B cell (primary cell): ENCODE data around the gene U2AF2. TPM values are rescaled to one million over a fixed set of nuclear protein-coding genes. Genes with fewer than 3 reads are reported as not detected.
A peak's percentile ranks its signal among the peaks of the same experiment; 100 is the strongest.

Experiments
- ATAC-seq: fragments of 200-7000 bp; cut with Tn5 transposase; one replicate; pipeline ENCODE4 v1.10.0; 2021; ENCODE audit warnings: low read depth, mild to moderate bottlenecking, moderate number of reproducible peaks, moderate library complexity
- CTCF ChIA-PET: fragments of 350-600 bp; sonication (Branson Sonifier 250); formaldehyde crosslinking; loops from one replicate; lab custom pipeline; 2021; ENCODE audit warnings: antibody characterized with exemption, inconsistent platforms; lab: Charles Lee
- POLR2A ChIA-PET: fragments of 350-600 bp; sonication (Branson Sonifier 250); formaldehyde crosslinking; loops from one replicate; lab custom pipeline; 2021; ENCODE audit warnings: antibody characterized with exemption; lab: Charles Lee
- DNase-seq: peaks from one replicate; pipeline ENCODE4 v3.0.0; 2013
- H2AFZ ChIP-seq: 2 replicates; pipeline ENCODE4 v1.6.1; 2012; ENCODE audit warnings: mild to moderate bottlenecking, low read depth, low read length; ENCODE audit not compliant: insufficient read depth, poor library complexity, severe bottlenecking
- H3K27ac ChIP-seq, 2 donors: 1 replicate in 1 of 2; 2 replicates in 1 of 2; pipeline ENCODE4 v1.5.1; 2012 to 2013; ENCODE audit warnings: low read length in 2 of 2, mild to moderate bottlenecking in 2 of 2, moderate library complexity in 1 of 2
- H3K27me3 ChIP-seq, 4 experiments: fragments of 200-600 bp in 1 of 4; sonication (generic) in 1 of 4; replicated peaks in 1 of 4; 1 replicate in 2 of 4; 2 replicates in 2 of 4; pipeline versions ENCODE4 v1.6.1 to v1.7.0; 2013 to 2016; ENCODE audit warnings: low read length in 3 of 4, mild to moderate bottlenecking in 2 of 4, mixed read lengths in 1 of 4, moderate library complexity in 1 of 4; ENCODE audit not compliant: insufficient read depth in 4 of 4, control insufficient read depth in 3 of 4; ENCODE audit errors: control extremely low read depth in 1 of 4
- H3K36me3 ChIP-seq, 2 experiments: replicated peaks in 1 of 2; 1 replicate in 1 of 2; 2 replicates in 1 of 2; pipeline versions ENCODE4 v1.6.1 to v1.7.1; 2013; ENCODE audit warnings: low read length in 1 of 2; ENCODE audit not compliant: insufficient read depth in 2 of 2, control insufficient read depth in 1 of 2; ENCODE audit errors: control extremely low read depth in 1 of 2, extremely low read depth in 1 of 2
- H3K4me1 ChIP-seq, 2 donors: fragments of 200-600 bp in 1 of 2; sonication (generic) in 1 of 2; 1 replicate in 1 of 2; 2 replicates in 1 of 2; pipeline versions ENCODE4 v1.5.1 to v1.6.1; 2013 to 2017; ENCODE audit warnings: low read length in 2 of 2; ENCODE audit not compliant: control insufficient read depth in 2 of 2, insufficient read depth in 2 of 2
- H3K4me2 ChIP-seq: replicated peaks from 2 replicates; pipeline ENCODE3; 2012; ENCODE audit warnings: mild to moderate bottlenecking, low read depth, low read length; ENCODE audit not compliant: poor library complexity, severe bottlenecking
- H3K4me3 ChIP-seq, 5 experiments: fragments of 200-600 bp in 1 of 5; sonication (generic) in 1 of 5; 1 replicate in 3 of 5; 2 replicates in 2 of 5; pipeline versions ENCODE4 v1.5.1 to v1.7.0; 2011 to 2016; ENCODE audit warnings: low read length in 4 of 5, mild to moderate bottlenecking in 4 of 5, low read depth in 2 of 5, control low read depth in 1 of 5, moderate library complexity in 1 of 5; ENCODE audit not compliant: insufficient read depth in 1 of 5; ENCODE audit errors: control extremely low read depth in 1 of 5, extremely low read depth in 1 of 5
- H3K79me2 ChIP-seq: fragments of 200-600 bp; sonication (generic); one replicate; pipeline ENCODE4 v1.6.0; 2016; ENCODE audit warnings: low read length; ENCODE audit not compliant: control insufficient read depth, insufficient read depth
- H3K9ac ChIP-seq: fragments of 200-600 bp; sonication (generic); 2 replicates; pipeline ENCODE4 v1.6.1; 2017; ENCODE audit warnings: mild to moderate bottlenecking, low read length, moderate library complexity
- H3K9me3 ChIP-seq, 3 donors: one replicate each; pipeline versions ENCODE4 v1.6.1 to v1.7.1; 2013; ENCODE audit warnings: low read length in 2 of 3; ENCODE audit not compliant: control insufficient read depth in 2 of 3, insufficient read depth in 1 of 3; ENCODE audit errors: control extremely low read depth in 1 of 3
- H4K20me1 ChIP-seq: 2 replicates; pipeline ENCODE4 v1.6.0; 2012; ENCODE audit warnings: mild to moderate bottlenecking, low read length; ENCODE audit not compliant: insufficient read depth, control insufficient read depth, poor library complexity, severe bottlenecking
- H3K27ac Mint-ChIP-seq: one replicate; pipeline ENCODE4 v1.8.0; 2021; ENCODE audit warnings: mixed read lengths
- H3K27me3 Mint-ChIP-seq: one replicate; pipeline ENCODE4 v1.8.0; 2021; ENCODE audit warnings: mixed read lengths
- H3K4me1 Mint-ChIP-seq: one replicate; pipeline ENCODE4 v1.8.0; 2021; ENCODE audit warnings: mixed read lengths
- H3K4me3 Mint-ChIP-seq: one replicate; pipeline ENCODE4 v1.8.0; 2021; ENCODE audit warnings: mixed read lengths
- H3K9me3 Mint-ChIP-seq: one replicate; pipeline ENCODE4 v1.8.0; 2022; ENCODE audit warnings: mixed read lengths; ENCODE audit not compliant: insufficient read depth
- EZH2 ChIP-seq: IDR thresholded peaks from 2 replicates; pipeline ENCODE4 v1.6.1; 2012; ENCODE audit warnings: borderline replicate concordance, low read depth, mild to moderate bottlenecking, moderate library complexity, low read length; ENCODE audit not compliant: insufficient read depth, poor library complexity, severe bottlenecking
- WGBS: methylation state at CpG from one replicate; pipeline ENCODE4 v1.1.5; 2013; ENCODE audit warnings: missing lambda C conversion rate; ENCODE audit not compliant: insufficient coverage; 5-methylcytosine and 5-hydroxymethylcytosine counted together
- intact Hi-C: fragments of 100-400 bp; cut with micrococcal nuclease; formaldehyde crosslinking; loops from one replicate; pipeline ENCODE4 v1.10.0; 2022
- polyA plus RNA-seq: library from polyadenylated mRNA; depleted of rRNA; stranded (reverse); fragments of >200 nt; gene quantifications from 2 replicates; pipeline ENCODE4 v1.2.3, GENCODE V29; 2012
- total RNA-seq, 2 donors: library from RNA; stranded (reverse); fragments of 120-200 nt in 1 of 2; gene quantifications; 1 replicate in 1 of 2; 2 replicates in 1 of 2; pipeline versions ENCODE4 v1.2.3 to v1.2.4, GENCODE V29; 2013 to 2022
- TF ChIP-seq, protein P1 (sequence below): fragments of 200-600 bp; IDR thresholded peaks from one replicate; pipeline ENCODE4 v1.8.0; 2022; ENCODE audit warnings: antibody characterized with exemption, mild to moderate bottlenecking

Gene U2AF2
- total and polyA plus RNA-seq, 2 donors (not counting 1 experiment from before 2014, with no cell fraction given): 275 to 300 TPM

DNA sequence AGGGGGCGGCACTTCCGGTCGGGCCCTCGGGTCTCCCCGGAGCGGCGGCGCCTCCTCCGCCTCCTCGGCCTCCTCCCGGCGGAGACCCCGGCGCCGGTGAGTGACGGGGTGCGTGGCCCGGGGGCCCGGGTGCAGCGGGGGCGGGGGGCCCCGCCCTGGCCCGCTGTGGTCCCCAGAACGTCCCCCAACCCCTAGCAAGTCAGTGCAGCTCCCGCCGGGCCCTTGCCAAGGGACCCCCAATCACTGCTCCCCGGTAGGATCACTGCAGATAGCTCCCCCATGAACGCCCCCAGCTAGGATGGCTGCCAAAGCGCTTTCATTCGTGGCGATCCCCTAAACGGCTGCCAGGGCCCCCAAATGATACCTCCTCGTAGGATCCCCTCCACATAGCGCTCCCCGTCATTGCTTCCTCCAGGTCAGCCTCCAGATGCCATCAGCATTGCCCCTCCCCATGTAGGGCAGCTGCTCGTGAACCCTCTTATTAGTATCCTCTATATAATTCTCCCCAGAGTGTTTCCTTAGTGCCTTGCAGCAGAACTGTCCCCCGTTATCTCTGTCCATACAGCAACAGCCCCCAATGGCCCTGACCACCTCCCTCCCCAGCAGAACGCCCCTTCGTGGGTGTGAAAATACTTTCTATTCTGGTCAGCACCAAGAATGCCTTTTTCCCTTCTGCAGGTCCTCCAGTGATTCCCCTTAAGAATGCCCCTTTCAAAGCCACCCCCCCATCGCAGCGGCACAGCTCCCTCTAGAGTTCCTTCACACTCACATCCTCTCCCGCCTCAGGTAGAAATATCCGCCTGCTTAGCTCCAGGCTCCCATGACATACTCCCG lies 49.0 kb upstream of the U2AF2 start, which contains the start of gene ZNF865:
TSS of gene ZNF865 (plus strand) at position 11 of the 834 bp plus-strand sequence. CDS start 7,972 bp downstream, outside the sequence.
- ATAC-seq: peak; percentile 20
- Mint-ChIP-seq H3K27ac (peak within 1 kb of the TSS; percentile 97), H3K4me1 (peaks cover 59% of the 10 kb centered on the region), H3K9me3 (no peaks in the 10 kb centered on the region), H3K27me3 (no peaks in the 10 kb centered on the region), H3K4me3 (peak within 1 kb of the TSS; percentile 96)
- peaks cover 0 to 13% of the 10 kb centered on the region in 2 experiments for H3K36me3 ChIP-seq
- peaks cover 48% of the 10 kb centered on the region for H3K79me2 ChIP-seq
- H3K27ac ChIP-seq: peak within 1 kb of the TSS; percentile 74 to 85
- H2AFZ ChIP-seq: peak within 1 kb of the TSS; percentile 68
- H3K9ac ChIP-seq: peak within 1 kb of the TSS; percentile 72
- TF ChIP-seq EZH2: no peak
- TF ChIP-seq, protein P1, sequence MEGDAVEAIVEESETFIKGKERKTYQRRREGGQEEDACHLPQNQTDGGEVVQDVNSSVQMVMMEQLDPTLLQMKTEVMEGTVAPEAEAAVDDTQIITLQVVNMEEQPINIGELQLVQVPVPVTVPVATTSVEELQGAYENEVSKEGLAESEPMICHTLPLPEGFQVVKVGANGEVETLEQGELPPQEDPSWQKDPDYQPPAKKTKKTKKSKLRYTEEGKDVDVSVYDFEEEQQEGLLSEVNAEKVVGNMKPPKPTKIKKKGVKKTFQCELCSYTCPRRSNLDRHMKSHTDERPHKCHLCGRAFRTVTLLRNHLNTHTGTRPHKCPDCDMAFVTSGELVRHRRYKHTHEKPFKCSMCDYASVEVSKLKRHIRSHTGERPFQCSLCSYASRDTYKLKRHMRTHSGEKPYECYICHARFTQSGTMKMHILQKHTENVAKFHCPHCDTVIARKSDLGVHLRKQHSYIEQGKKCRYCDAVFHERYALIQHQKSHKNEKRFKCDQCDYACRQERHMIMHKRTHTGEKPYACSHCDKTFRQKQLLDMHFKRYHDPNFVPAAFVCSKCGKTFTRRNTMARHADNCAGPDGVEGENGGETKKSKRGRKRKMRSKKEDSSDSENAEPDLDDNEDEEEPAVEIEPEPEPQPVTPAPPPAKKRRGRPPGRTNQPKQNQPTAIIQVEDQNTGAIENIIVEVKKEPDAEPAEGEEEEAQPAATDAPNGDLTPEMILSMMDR: peak; percentile 70
- ChIA-PET CTCF (interaction anchor here (0.6 to 2.9 kb wide), 27 partner anchors 10 to 465 kb away, joined by 3 to 46 read pairs (median 5); partner anchors contain the start of genes KMT5C, ZNF628 and ZNF784), POLR2A (interaction anchor here (0.5 to 1.8 kb wide), 10 partner anchors 12 to 129 kb away, joined by 3 to 7 read pairs (median 5); partner anchors contain the start of genes ZNF579, ZNF628 and ZNF784)
- peaks cover 14 to 31% of the 10 kb centered on the region in 2 donors for H3K4me1 ChIP-seq
- intact Hi-C loops: loop anchor here (1.0 to 10.0 kb wide), 6 partner anchors 18 to 351 kb away; partner anchors contain the start of genes BRSK1, HSPBP1, PPP6R1 and ZNF580
- H3K4me3 ChIP-seq: peak within 1 kb of the TSS; percentile 43 to 84 (median 70)
- peak within 1 kb of the TSS; percentile 97 for H3K4me2 ChIP-seq
- H4K20me1 ChIP-seq: peaks cover 4% of the 10 kb centered on the region
- WGBS: under 1% methylated on average over 43 of the region's 44 CpGs
- H3K27me3 ChIP-seq: no peaks in the 10 kb centered on the region
- peak; percentile 86 for DNase-seq
- peaks cover 0 to 3% (median 0%) of the 10 kb centered on the region in 3 donors for H3K9me3 ChIP-seq
